ENCODE data around the gene AGBL1.

- TF ChIP-seq CTCF (IDR thresholded peaks at IDR 0.05), result no peak
- TF ChIP-seq EZH2 (IDR thresholded peaks at IDR 0.05; ENCODE audit: borderline replicate concordance, insufficient read depth, low read depth, low read length, poor library complexity, severe bottlenecking), result no peak
These were observed 461.9 kb downstream of the AGBL1 start for GRCh38 chr15:86541540-86541939.

All from B cell (primary cell).